GM15510 (cell line): ENCODE measurements around the gene RYR2.

ENCODE experiments used
- POLR2A ChIP-seq: IDR thresholded peaks from 3 replicates; pipeline ENCODE4 v1.6.1; 2011; ENCODE audit warnings: borderline replicate concordance; ENCODE audit not compliant: insufficient read length; ENCODE audit errors: extremely low read depth

The RYR2 gene

GRCh38 chr1:237043846-237044636 is 2.1 kb downstream of the RYR2 start:
- TF ChIP-seq POLR2A, result no peak

GRCh38 chr1:237045278-237046016 is 3.5 kb downstream of the RYR2 start:
- no peak for TF ChIP-seq POLR2A

GRCh38 chr1:237048803-237049202 is 6.8 kb downstream of the RYR2 start:
- TF ChIP-seq POLR2A, result no peak

- TF ChIP-seq POLR2A, result no peak
These were observed 8.2 kb downstream of the RYR2 start for GRCh38 chr1:237050185-237050584.

GRCh38 chr1:237050915-237051314 is 8.9 kb downstream of the RYR2 start:
- no peak for TF ChIP-seq POLR2A

- no peak for TF ChIP-seq POLR2A
These were observed 12.3 kb downstream of the RYR2 start for GRCh38 chr1:237054313-237054712.

GRCh38 chr1:237058470-237058869 is 16.5 kb downstream of the RYR2 start:
- no peak for TF ChIP-seq POLR2A

GRCh38 chr1:237059244-237059643 is 17.3 kb downstream of the RYR2 start:
- no peak for TF ChIP-seq POLR2A

GRCh38 chr1:237062976-237063375 is 21.0 kb downstream of the RYR2 start:
- TF ChIP-seq POLR2A, result no peak

GRCh38 chr1:237065903-237066302 is 23.9 kb downstream of the RYR2 start:
- no peak for TF ChIP-seq POLR2A

GRCh38 chr1:237070519-237070918 is 28.5 kb downstream of the RYR2 start:
- no peak for TF ChIP-seq POLR2A

- no peak for TF ChIP-seq POLR2A
These were observed 29.8 kb downstream of the RYR2 start for GRCh38 chr1:237071641-237072420.

- TF ChIP-seq POLR2A, result no peak
These were observed 32.6 kb downstream of the RYR2 start for GRCh38 chr1:237074371-237075117.

- TF ChIP-seq POLR2A, result no peak
These were observed 42.5 kb downstream of the RYR2 start for GRCh38 chr1:237084341-237085077.

GRCh38 chr1:237091691-237092090 is 49.7 kb downstream of the RYR2 start:
- no peak for TF ChIP-seq POLR2A

GRCh38 chr1:237093691-237094090 is 51.7 kb downstream of the RYR2 start:
- TF ChIP-seq POLR2A, result no peak
